NCI-H510A treated with DMSO at 0.1 percent for 48 hours (cell line): ENCODE data around the gene SYNGR3.
A peak's percentile ranks its signal among the peaks of the same experiment; 100 is the strongest.
"Not testable (repeated sequence)": the region's sequence is repeated elsewhere in the genome, so short reads cannot be mapped to it uniquely, and the experiment has no call there.

Experiments
- DNase-seq: peaks from one replicate; lab custom pipeline; 2025; lab: John Stamatoyannopoulos, UW

Gene SYNGR3, protein sequence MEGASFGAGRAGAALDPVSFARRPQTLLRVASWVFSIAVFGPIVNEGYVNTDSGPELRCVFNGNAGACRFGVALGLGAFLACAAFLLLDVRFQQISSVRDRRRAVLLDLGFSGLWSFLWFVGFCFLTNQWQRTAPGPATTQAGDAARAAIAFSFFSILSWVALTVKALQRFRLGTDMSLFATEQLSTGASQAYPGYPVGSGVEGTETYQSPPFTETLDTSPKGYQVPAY

DNA sequence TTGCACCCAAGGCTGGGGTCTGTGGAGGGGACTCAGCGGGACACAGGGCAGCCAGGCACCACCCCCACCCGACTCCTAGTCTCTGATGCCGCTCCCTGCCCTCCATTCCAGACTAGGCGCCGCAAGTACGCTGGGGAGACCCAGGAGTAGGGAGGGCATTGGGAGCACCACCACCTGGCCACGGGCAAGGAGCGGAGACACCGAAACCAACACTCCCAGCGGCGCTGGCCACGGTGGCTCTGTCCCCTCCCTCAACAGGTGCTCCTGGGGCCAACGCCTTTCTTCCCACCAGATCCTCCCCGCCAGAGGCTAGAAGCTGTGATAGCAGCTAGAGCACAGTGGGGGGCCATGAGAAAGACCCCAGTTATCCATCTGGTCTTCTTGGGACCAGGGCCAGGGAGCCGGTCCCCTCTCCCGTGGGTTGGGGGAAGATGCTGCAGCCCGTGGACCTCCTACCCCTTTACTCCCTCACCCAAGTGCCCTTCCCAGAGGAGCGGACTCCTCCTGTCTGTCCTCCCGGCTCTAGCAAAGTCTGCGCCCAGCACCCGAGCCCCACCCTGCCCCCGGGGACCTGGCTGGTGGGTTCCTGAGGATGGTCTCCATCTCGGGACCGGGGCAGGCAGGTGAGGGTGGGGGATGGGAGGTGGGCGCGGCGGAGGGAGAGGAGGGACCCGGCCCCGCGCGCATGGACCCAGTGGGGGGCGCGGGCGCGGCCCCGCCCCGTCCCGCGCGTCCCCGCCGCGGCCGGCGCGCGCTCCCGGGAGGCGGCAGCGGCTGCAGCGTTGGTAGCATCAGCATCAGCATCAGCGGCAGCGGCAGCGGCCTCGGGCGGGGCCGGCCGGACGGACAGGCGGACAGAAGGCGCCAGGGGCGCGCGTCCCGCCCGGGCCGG, at the start of gene SYNGR3:
SYNGR3 (plus strand) TSS at position 762 of the 892 bp plus-strand sequence. CDS start 133 bp downstream, outside the sequence.
- no peak for DNase-seq

- no peak for DNase-seq
Observed at GRCh38 chr16:1940273-1941161, 49.3 kb upstream of the SYNGR3 start.

DNA sequence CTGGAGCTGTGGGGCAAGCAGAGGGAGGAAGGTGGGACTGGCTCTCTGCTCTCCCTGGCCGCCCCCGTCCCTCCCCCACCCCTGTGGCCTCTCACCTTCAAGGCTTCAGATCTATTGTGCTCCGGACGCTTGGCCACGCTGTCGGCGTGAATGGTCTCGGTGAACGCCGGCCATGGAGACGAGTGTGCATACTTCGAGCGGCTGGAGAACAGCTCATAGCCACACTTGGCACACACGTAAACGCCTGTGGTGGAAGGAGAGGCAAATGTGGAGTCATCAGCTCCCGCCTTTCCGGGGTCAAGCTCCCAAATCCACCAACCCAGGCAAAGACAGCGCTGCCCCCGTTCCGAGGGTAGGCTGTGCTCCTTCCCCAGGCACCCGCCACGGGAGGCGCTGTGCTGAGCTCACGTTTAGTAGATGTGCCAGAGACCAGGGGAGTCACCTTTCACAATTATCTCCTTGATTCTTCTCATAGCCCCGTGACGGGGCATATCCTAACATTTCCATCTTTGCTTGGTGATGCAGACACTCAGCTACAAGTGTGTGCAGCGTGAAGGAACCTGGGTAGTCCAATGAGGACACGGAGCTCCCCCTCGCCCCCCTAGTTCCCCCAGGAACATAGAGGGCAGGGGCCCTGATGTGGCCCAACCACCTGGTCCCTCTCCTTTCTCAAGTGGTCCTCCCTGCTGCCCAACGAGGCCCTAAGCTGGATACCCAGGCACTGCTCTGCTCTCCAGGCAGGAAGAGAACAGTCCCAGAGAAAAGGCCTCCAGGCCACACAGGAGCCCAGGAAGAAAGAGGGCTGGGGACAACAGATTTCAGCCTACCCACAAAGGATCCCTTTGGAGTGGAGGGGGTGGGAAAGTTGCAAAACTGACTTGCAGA, 48.4 kb upstream of the SYNGR3 start:
- peak; percentile 24 for DNase-seq

- no peak for DNase-seq
Observed at GRCh38 chr16:1942047-1942809, 47.5 kb upstream of the SYNGR3 start.

GRCh38 chr16:1942810-1943726, 46.7 kb upstream of the SYNGR3 start, which contains the start of gene MSRB1:
Gene MSRB1 (minus strand): TSS chr16:1943199. CDS start chr16:1943156, 43 bp downstream.
- DNase-seq = peak; percentile 91

DNA sequence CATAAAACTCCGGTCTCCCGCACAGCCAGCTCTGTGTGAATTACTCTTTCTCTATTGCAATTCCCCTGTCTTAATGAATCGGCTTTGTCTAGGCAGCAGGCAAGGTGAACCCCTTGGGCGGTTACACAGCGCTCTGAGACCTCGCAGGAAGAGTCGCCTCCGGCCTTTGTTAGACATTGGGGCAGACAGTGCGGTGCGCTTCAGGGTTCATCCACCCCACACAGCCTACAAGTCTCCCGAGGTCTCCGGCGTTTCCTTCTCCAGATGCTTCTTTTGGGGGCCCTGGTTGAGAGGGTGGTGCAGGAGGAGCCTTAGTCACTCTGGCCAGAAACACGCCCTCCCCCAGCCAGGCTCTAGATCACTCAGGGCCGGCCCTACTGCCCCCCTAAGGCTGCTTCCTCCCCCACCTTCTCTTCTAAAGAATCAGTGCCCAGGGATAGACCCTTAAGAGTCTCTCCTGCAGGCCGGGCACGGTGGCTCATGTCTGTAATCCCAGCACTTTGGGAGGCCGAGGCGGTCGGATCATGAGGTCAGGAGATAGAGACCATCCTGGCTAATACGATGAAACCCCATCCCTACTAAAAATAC, 45.1 kb upstream of the SYNGR3 start:
- no peak for DNase-seq

DNA sequence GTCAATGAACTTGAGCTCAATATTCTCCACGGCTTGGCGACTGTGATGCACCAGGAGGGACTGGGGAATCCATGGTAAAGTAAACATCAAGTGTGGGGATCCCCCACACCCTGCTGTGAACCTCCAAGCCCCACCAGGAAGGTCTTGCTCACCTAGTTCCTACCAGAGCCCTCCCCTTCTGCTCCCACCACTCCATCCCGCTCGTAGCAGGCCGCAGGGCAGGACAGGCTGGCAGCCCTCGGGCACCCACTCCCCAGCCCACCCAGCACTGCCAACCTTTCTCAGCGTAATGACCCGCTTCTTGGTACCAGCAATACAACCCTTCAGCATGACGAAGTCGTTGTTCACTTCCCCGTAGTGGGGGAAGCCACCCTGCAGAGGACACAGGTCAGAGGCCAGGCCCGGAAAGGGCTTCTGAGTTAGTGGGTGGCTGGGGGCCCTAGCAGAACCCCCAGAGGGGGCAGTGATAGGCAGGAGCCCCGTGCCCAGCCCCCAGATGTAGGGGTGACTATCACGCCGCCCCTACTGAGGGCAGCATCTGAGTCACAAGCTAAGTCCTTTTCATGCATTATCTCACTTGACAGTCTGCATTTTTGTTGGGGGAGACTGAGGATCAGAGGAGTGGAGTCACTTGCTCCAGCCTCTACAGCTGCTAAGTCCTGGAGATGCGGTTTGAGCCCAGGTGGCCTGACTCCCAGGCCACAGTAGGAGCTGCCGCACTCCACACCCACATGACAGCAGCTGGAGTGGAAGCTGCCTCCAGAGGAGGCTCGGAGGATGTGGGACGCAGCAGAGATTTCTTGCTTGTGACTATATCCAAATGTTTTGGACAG, 44.0 kb upstream of the SYNGR3 start:
- DNase-seq = no peak

GRCh38 chr16:1946495-1947368, 43.0 kb upstream of the SYNGR3 start:
- no peak for DNase-seq

DNA sequence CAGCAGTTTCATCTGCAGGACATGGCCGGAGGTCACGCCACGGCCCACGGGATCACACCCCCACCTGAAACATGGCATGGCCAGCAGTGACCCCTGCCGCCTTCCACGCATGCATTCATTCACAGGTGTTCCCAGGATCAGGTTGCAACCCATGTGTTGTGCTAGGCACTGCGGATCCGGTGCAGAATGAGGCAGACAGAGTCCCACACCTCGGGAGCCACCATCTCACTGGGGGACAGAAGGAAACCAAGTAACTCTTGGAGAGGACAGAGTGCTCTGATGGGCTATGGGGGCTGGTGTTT, 42.5 kb upstream of the SYNGR3 start:
- DNase-seq = no peak

DNA sequence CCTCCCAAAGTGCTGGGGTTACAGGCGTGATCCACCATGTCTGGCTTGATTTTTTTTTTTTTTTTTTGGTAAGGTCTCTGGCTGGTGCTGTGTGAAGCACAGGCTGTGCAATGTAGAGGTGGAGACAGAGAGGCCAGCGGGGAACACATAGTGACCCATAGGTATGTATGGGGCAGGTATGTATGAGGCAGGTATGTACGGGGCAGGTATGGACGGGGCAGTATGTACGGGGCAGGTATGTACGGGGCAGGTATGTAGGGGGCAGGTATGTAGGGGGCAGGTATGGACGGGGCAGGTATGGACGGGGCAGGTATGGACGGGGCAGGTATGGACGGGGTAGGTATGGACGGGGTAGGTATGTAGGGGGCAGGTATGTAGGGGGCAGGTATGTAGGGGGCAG, 40.3 kb upstream of the SYNGR3 start:
- no peak for DNase-seq

- DNase-seq = no peak
Observed at GRCh38 chr16:1950047-1950446, 39.7 kb upstream of the SYNGR3 start.

DNA sequence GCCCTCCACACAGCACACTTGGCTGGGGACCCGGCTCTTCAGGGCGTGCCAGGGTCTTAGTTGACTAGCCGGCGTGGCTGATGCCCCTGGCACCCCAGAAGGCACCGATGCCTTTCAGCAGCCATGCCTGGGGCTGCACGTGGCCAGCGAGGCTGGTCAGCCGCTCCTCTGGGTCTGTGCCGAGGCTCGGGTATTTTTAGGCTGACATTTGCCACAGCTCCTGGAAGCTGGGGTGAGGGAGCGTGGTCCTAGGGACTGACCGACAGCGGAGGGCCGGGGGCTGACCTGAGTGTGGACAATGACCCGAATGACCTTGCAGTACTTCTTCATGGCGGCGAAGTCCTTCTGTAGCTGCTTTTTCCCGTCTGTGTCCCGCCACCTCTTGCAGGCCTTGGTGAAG, 39.2 kb upstream of the SYNGR3 start:
- DNase-seq = no peak

GRCh38 chr16:1953734-1954133, 36.0 kb upstream of the SYNGR3 start:
- DNase-seq = no peak

- not testable (repeated sequence) for DNase-seq
Observed at GRCh38 chr16:1957434-1958142, 32.2 kb upstream of the SYNGR3 start.

DNA sequence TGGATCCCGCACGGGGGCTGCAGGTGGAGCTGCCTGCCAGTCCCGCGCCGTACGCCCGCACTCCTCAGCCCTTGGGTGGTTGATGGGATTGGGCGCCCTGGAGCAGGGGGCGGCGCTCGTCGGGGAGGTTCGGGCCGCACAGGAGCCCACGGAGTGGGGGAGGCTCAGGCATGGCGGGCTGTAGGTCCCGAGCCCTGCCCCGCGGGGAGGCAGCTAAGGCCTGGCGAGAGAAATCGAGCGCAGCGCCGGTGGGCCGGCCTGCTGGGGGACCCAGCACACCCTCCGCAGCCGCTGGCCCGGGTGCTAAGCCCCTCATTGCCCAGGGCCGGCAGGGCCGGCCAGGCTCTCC, 31.7 kb upstream of the SYNGR3 start:
- not testable (repeated sequence) for DNase-seq

- no peak for DNase-seq
Observed at GRCh38 chr16:1958715-1959268, 31.0 kb upstream of the SYNGR3 start.
